ENCODE data around the gene SLC50A1.

The SLC50A1 gene

GRCh38 chr1:155135415-155136028 is at the start of gene SLC50A1:
Gene SLC50A1 (plus strand): TSS chr1:155135852. CDS start chr1:155135912, 60 bp downstream.
- DNase-seq (ENCODE audit: low read depth in 1 of 2, low spot score in 1 of 2) = peak; percentile 83 to 88

- peak; percentile 71 to 75 for DNase-seq (ENCODE audit: low read depth in 1 of 2, low spot score in 1 of 2)
These were observed 49.4 kb upstream of the SLC50A1 start for GRCh38 chr1:155086128-155086741.

GRCh38 chr1:155086856-155087535 is 48.7 kb upstream of the SLC50A1 start:
- DNase-seq (ENCODE audit: low read depth in 1 of 2, low spot score in 1 of 2) = no peak

- peak; percentile 67 to 73 for DNase-seq (ENCODE audit: low read depth in 1 of 2, low spot score in 1 of 2)
These were observed 44.3 kb upstream of the SLC50A1 start for GRCh38 chr1:155091071-155092051.

- no peak for DNase-seq (ENCODE audit: low read depth in 1 of 2, low spot score in 1 of 2)
These were observed 43.5 kb upstream of the SLC50A1 start for GRCh38 chr1:155092131-155092530.

- DNase-seq (ENCODE audit: low read depth in 1 of 2, low spot score in 1 of 2) = no peak
These were observed 43.0 kb upstream of the SLC50A1 start for GRCh38 chr1:155092641-155093040.

- DNase-seq (ENCODE audit: low read depth in 1 of 2, low spot score in 1 of 2) = no peak
These were observed 41.6 kb upstream of the SLC50A1 start for GRCh38 chr1:155093911-155094621.

- no peak for DNase-seq (ENCODE audit: low read depth in 1 of 2, low spot score in 1 of 2)
These were observed 41.1 kb upstream of the SLC50A1 start for GRCh38 chr1:155094622-155094948.

GRCh38 chr1:155099331-155099730 is 36.3 kb upstream of the SLC50A1 start:
- DNase-seq (ENCODE audit: low read depth in 1 of 2, low spot score in 1 of 2) = no peak

GRCh38 chr1:155103325-155103724 is 32.3 kb upstream of the SLC50A1 start:
- DNase-seq (ENCODE audit: low read depth in 1 of 2, low spot score in 1 of 2) = no peak

- DNase-seq (ENCODE audit: low read depth in 1 of 2, low spot score in 1 of 2) = no peak
These were observed 30.8 kb upstream of the SLC50A1 start for GRCh38 chr1:155104605-155105534.

- DNase-seq (ENCODE audit: low read depth in 1 of 2, low spot score in 1 of 2) = no peak
These were observed 30.0 kb upstream of the SLC50A1 start for GRCh38 chr1:155105604-155106011.

GRCh38 chr1:155106862-155107261 is 28.8 kb upstream of the SLC50A1 start:
- DNase-seq (ENCODE audit: low read depth in 1 of 2, low spot score in 1 of 2) = no peak

- DNase-seq (ENCODE audit: low read depth in 1 of 2, low spot score in 1 of 2) = no peak
These were observed 28.1 kb upstream of the SLC50A1 start for GRCh38 chr1:155107309-155108264.

- DNase-seq (ENCODE audit: low read depth in 1 of 2, low spot score in 1 of 2) = no peak
These were observed 27.4 kb upstream of the SLC50A1 start for GRCh38 chr1:155108296-155108695.

GRCh38 chr1:155110381-155110780 is 25.3 kb upstream of the SLC50A1 start:
- no peak for DNase-seq (ENCODE audit: low read depth in 1 of 2, low spot score in 1 of 2)

GRCh38 chr1:155110826-155111225 is 24.8 kb upstream of the SLC50A1 start:
- no peak for DNase-seq (ENCODE audit: low read depth in 1 of 2, low spot score in 1 of 2)

- DNase-seq (ENCODE audit: low read depth in 1 of 2, low spot score in 1 of 2) = no peak
These were observed 22.1 kb upstream of the SLC50A1 start for GRCh38 chr1:155113450-155113980.

Data from activated T-helper 1 cell treated with anti-CD3 and anti-CD28 coated beads, Interleukin-2, amount 50 U/mL, for 16 hours (primary cell).